Measurements from ENCODE around the gene GABBR2.

The GABBR2 gene

DNA sequence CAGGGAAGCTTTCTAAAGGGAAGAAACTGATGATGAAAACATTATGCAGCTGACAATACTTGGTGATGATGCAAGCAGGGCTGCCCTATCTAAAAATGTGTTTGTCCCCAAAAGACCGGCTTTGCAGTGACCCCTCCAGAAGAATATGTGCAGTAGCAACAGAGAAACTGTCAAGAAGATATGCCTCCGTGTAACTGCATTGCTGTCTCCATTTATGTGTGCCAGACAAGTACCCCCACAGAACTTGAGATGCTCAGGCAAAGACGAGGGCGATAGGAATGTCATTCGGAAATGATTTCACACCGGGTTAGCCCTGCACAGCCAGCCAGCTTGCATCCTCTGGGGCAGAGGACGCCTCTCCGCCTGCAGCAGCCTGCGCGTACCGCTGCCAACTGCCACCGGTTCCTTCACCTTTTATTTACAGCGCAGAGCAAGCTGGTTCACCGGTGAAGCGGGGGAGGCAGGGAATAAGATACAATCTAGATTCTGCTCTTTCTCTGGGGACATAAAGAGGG lies 2.0 kb downstream of the GABBR2 start:
- no peaks in the 10 kb centered on the region for H3K79me2 ChIP-seq (ENCODE audit: low read length)
- H3K9me3 ChIP-seq (replicated peaks; ENCODE audit: insufficient read depth, low read length) = no peaks in the 10 kb centered on the region
- TF ChIP-seq EZH2phosphoT487 (IDR thresholded peaks at IDR 0.05; ENCODE audit: low read length) (no peak), EZH2 (optimal IDR thresholded peaks at IDR 0.05; ENCODE audit: low read depth, low read length) (no peak)
- TF ChIP-seq, protein P1, sequence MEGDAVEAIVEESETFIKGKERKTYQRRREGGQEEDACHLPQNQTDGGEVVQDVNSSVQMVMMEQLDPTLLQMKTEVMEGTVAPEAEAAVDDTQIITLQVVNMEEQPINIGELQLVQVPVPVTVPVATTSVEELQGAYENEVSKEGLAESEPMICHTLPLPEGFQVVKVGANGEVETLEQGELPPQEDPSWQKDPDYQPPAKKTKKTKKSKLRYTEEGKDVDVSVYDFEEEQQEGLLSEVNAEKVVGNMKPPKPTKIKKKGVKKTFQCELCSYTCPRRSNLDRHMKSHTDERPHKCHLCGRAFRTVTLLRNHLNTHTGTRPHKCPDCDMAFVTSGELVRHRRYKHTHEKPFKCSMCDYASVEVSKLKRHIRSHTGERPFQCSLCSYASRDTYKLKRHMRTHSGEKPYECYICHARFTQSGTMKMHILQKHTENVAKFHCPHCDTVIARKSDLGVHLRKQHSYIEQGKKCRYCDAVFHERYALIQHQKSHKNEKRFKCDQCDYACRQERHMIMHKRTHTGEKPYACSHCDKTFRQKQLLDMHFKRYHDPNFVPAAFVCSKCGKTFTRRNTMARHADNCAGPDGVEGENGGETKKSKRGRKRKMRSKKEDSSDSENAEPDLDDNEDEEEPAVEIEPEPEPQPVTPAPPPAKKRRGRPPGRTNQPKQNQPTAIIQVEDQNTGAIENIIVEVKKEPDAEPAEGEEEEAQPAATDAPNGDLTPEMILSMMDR (IDR thresholded peaks at IDR 0.05; ENCODE audit: low read length) = no peak
- no peaks in the 10 kb centered on the region for H3F3A ChIP-seq (ENCODE audit: insufficient read depth, low read length)
- no peaks in the 10 kb centered on the region for H3K4me1 ChIP-seq (ENCODE audit: low read length)
- no peaks in the 10 kb centered on the region for H3K9me2 ChIP-seq (replicated peaks; ENCODE audit: insufficient read depth, low read length)
- no peak overlapping the region for H3K4me2 ChIP-seq (ENCODE audit: low read depth, low read length)
- no peak overlapping the region for H3K4me3 ChIP-seq (ENCODE audit: low read length)
- no peaks in the 10 kb centered on the region for H3K36me3 ChIP-seq (replicated peaks; ENCODE audit: insufficient read depth, low read length)
- no peaks in the 10 kb centered on the region for H4K20me1 ChIP-seq (ENCODE audit: insufficient read depth, low read length)
- no peaks in the 10 kb centered on the region for H3K27me3 ChIP-seq (replicated peaks; ENCODE audit: insufficient read depth, low read length)
- H3K9ac ChIP-seq (ENCODE audit: low read length) = no peak overlapping the region
- H2AFZ ChIP-seq (ENCODE audit: low read length) = no peak overlapping the region
- DNase-seq = no peak
- no peak overlapping the region for H3K27ac ChIP-seq (ENCODE audit: low read length)

DNA sequence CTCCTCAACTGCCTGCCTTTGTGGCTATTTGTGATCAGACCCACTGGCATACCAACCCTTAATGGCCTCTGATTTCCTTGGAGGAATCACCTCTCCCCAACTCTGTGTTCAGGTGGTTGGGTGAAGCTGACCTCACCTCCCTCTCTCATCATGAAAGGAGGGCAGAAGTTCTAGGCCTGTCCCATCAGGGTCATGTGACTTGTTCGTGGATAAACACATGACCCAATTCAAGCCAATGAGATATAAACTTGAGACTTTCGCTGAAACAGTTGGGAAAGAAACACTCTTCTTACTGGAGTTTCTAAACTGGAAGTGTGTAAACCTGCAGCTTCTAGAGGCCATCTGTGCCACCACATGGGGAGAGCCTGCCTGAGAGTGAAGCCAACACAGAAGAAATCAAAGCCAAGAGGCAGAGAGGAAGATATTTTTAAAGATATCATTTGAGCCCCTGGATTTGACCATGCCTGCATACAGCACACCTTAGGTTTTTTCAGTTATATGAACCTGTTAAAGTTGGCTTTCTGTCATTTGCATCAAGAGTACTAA lies 5.8 kb downstream of the GABBR2 start:
- H3K27ac ChIP-seq (ENCODE audit: low read length) = no peak overlapping the region
- no peaks in the 10 kb centered on the region for H3K9me3 ChIP-seq (replicated peaks; ENCODE audit: insufficient read depth, low read length)
- no peak overlapping the region for H2AFZ ChIP-seq (ENCODE audit: low read length)
- no peaks in the 10 kb centered on the region for H3K27me3 ChIP-seq (replicated peaks; ENCODE audit: insufficient read depth, low read length)
- no peaks in the 10 kb centered on the region for H3K36me3 ChIP-seq (replicated peaks; ENCODE audit: insufficient read depth, low read length)
- no peak overlapping the region for H3K9ac ChIP-seq (ENCODE audit: low read length)
- H4K20me1 ChIP-seq (ENCODE audit: insufficient read depth, low read length) = no peaks in the 10 kb centered on the region
- H3K4me3 ChIP-seq (ENCODE audit: low read length) = no peak overlapping the region
- H3K4me2 ChIP-seq (ENCODE audit: low read depth, low read length) = no peak overlapping the region
- TF ChIP-seq EZH2phosphoT487 (IDR thresholded peaks at IDR 0.05; ENCODE audit: low read length) = no peak
- TF ChIP-seq, protein P1 (IDR thresholded peaks at IDR 0.05; ENCODE audit: low read length) = no peak
- TF ChIP-seq EZH2 (optimal IDR thresholded peaks at IDR 0.05; ENCODE audit: low read depth, low read length) = no peak
- H3K4me1 ChIP-seq (ENCODE audit: low read length) = no peaks in the 10 kb centered on the region
- H3K79me2 ChIP-seq (ENCODE audit: low read length) = no peaks in the 10 kb centered on the region
- DNase-seq = no peak
- no peaks in the 10 kb centered on the region for H3K9me2 ChIP-seq (replicated peaks; ENCODE audit: insufficient read depth, low read length)
- H3F3A ChIP-seq (ENCODE audit: insufficient read depth, low read length) = no peaks in the 10 kb centered on the region

DNA sequence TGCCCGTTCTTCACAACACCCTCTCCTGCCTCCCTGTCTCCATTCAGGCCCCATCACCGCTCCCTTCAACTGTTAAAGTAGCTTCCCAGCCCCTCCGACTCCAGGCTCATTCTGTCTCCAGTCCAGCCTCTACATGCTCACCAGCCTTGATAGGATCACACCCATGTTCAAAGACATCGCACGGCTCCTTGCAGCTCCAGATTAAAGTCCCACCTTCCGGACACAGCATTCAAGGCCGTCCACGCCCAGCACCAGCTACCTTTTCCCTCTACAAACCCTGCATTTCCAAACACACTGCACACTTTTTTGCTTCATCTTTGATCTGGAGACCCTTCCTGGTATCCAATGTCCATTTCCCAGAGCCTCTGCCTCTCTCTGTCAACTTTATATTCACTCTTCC lies 6.4 kb downstream of the GABBR2 start:
- Histone ChIP-seq H3K27ac (ENCODE audit: low read length) (no peak overlapping the region), H3K36me3 (replicated peaks; ENCODE audit: insufficient read depth, low read length) (no peaks in the 10 kb centered on the region), H3K4me3 (ENCODE audit: low read length) (no peak overlapping the region), H3K4me2 (ENCODE audit: low read depth, low read length) (no peak overlapping the region), H3K79me2 (ENCODE audit: low read length) (no peaks in the 10 kb centered on the region), H4K20me1 (ENCODE audit: insufficient read depth, low read length) (no peaks in the 10 kb centered on the region), H2AFZ (ENCODE audit: low read length) (no peak overlapping the region), H3K9me2 (replicated peaks; ENCODE audit: insufficient read depth, low read length) (no peaks in the 10 kb centered on the region), H3K9ac (ENCODE audit: low read length) (no peak overlapping the region), H3K9me3 (replicated peaks; ENCODE audit: insufficient read depth, low read length) (no peaks in the 10 kb centered on the region), H3F3A (ENCODE audit: insufficient read depth, low read length) (no peaks in the 10 kb centered on the region), H3K4me1 (ENCODE audit: low read length) (no peaks in the 10 kb centered on the region), H3K27me3 (replicated peaks; ENCODE audit: insufficient read depth, low read length) (no peaks in the 10 kb centered on the region)
- TF ChIP-seq, protein P1 (IDR thresholded peaks at IDR 0.05; ENCODE audit: low read length) = no peak
- TF ChIP-seq EZH2phosphoT487 (IDR thresholded peaks at IDR 0.05; ENCODE audit: low read length) (no peak), EZH2 (optimal IDR thresholded peaks at IDR 0.05; ENCODE audit: low read depth, low read length) (no peak)
- no peak for DNase-seq

Data from MM.1S (cell line).